Peyer's patch (tissue), 4 donors: ENCODE measurements around the gene TAF13.

Experiments
- POLR2A ChIP-seq, 2 donors: fragments of 450-650 bp; IDR thresholded peaks; one replicate each; pipeline ENCODE4 v1.5.1; 2017; ENCODE audit warnings: antibody characterized with exemption in 2 of 2, mild to moderate bottlenecking in 2 of 2, moderate library complexity in 2 of 2
- TF ChIP-seq, protein P1 (sequence below), 6 experiments: fragments of 450-650 bp in 4 of 6; fragments of 200-600 bp in 2 of 6; sonication (generic) in 1 of 6; IDR thresholded peaks; one replicate each; pipeline ENCODE4 v1.5.1; 2017 to 2019; ENCODE audit warnings: antibody characterized with exemption in 6 of 6, mild to moderate bottlenecking in 3 of 6, moderate library complexity in 1 of 6

DNA sequence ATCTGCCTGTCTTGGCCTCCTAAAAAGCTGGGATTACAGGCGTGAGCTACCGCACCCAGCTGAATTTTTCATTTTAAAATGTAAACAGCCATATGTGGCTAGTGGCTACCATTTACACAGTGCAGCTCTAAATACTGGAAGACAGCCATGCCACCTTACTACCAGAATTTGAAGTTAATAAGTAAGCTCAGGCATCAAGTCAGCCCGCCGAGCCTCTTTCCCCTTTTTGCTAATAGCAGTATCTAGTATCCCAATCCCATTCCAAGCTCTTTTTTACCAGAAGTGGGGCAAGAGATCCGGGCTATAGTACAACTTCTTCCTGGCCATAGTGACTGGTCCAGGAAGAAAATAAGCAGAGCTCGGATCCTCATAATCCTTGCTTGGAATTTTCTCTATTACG is 15.1 kb downstream of the TAF13 start:
- TF ChIP-seq, protein P1, sequence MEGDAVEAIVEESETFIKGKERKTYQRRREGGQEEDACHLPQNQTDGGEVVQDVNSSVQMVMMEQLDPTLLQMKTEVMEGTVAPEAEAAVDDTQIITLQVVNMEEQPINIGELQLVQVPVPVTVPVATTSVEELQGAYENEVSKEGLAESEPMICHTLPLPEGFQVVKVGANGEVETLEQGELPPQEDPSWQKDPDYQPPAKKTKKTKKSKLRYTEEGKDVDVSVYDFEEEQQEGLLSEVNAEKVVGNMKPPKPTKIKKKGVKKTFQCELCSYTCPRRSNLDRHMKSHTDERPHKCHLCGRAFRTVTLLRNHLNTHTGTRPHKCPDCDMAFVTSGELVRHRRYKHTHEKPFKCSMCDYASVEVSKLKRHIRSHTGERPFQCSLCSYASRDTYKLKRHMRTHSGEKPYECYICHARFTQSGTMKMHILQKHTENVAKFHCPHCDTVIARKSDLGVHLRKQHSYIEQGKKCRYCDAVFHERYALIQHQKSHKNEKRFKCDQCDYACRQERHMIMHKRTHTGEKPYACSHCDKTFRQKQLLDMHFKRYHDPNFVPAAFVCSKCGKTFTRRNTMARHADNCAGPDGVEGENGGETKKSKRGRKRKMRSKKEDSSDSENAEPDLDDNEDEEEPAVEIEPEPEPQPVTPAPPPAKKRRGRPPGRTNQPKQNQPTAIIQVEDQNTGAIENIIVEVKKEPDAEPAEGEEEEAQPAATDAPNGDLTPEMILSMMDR (IDR thresholded peaks at IDR 0.05): no peak
- TF ChIP-seq POLR2A (IDR thresholded peaks at IDR 0.05): no peak
